Calu3 (cell line): ENCODE results near the gene SLC49A3. TPM values are rescaled to one million over a fixed set of nuclear protein-coding genes. Genes with fewer than 3 reads are reported as not detected.

Experiments
- BruUV-seq: library from RNA; stranded (reverse); fragments of 400-500 nt; replicated peaks from 2 replicates; lab custom pipeline; 2021; lab: Mats Ljungman, UMichigan
- CTCF ChIA-PET: fragments of 300-600 bp; sonication (Branson Sonifier 250); formaldehyde crosslinking; loops from one replicate; lab custom pipeline; 2022; ENCODE audit warnings: antibody characterized with exemption; lab: Charles Lee
- DNase-seq: peaks from one replicate; pipeline ENCODE4 v3.0.0; 2022
- H3K27ac Mint-ChIP-seq: one replicate; pipeline ENCODE4 v1.8.0; 2022; ENCODE audit warnings: mixed read lengths; ENCODE audit not compliant: unreplicated experiment
- H3K27me3 Mint-ChIP-seq: one replicate; pipeline ENCODE4 v1.8.0; 2022; ENCODE audit warnings: mixed read lengths; ENCODE audit not compliant: unreplicated experiment
- H3K36me3 Mint-ChIP-seq: one replicate; pipeline ENCODE4 v1.8.0; 2022; ENCODE audit warnings: mild to moderate bottlenecking, moderate library complexity, mixed read lengths; ENCODE audit not compliant: insufficient read depth, unreplicated experiment
- H3K4me1 Mint-ChIP-seq: one replicate; pipeline ENCODE4 v1.8.0; 2022; ENCODE audit warnings: mild to moderate bottlenecking, low read depth, mixed read lengths; ENCODE audit not compliant: unreplicated experiment
- H3K4me3 Mint-ChIP-seq: one replicate; pipeline ENCODE4 v1.8.0; 2022; ENCODE audit warnings: mild to moderate bottlenecking, low read depth, moderate library complexity, mixed read lengths; ENCODE audit not compliant: unreplicated experiment
- H3K9me3 Mint-ChIP-seq: one replicate; pipeline ENCODE4 v1.8.0; 2022; ENCODE audit warnings: low read depth, mixed read lengths; ENCODE audit not compliant: unreplicated experiment
- CTCF ChIP-seq: fragments of 200-600 bp; IDR thresholded peaks from one replicate; pipeline ENCODE4 v1.8.0; 2022; ENCODE audit warnings: antibody characterized with exemption; ENCODE audit not compliant: unreplicated experiment
- intact Hi-C: fragments of 100-400 bp; cut with micrococcal nuclease; formaldehyde crosslinking; loops from one replicate; pipeline ENCODE4 v1.10.0; 2022; ENCODE audit not compliant: unreplicated experiment
- total RNA-seq: library from RNA; stranded (reverse); gene quantifications from 2 replicates; pipeline ENCODE4 v1.2.3, GENCODE V29; 2022

Gene SLC49A3
- total RNA-seq, 1 experiment from 2014 or later, result 0.40 TPM

GRCh38 chr4:653831-654502, 35.0 kb downstream of the SLC49A3 start:
- H3K4me3 Mint-ChIP-seq, result no peak overlapping the region
- H3K27me3 Mint-ChIP-seq, result peaks cover 19% of the 10 kb centered on the region
- intact Hi-C loops, result no loop called here
- DNase-seq, result no peak
- H3K36me3 Mint-ChIP-seq, result peaks cover 5% of the 10 kb centered on the region
- H3K4me1 Mint-ChIP-seq, result no peaks in the 10 kb centered on the region
- no peak for TF ChIP-seq CTCF
- CTCF ChIA-PET, result no interaction called here
- no TSS peak for BruUV-seq
- peaks cover 4% of the 10 kb centered on the region for H3K9me3 Mint-ChIP-seq
- H3K27ac Mint-ChIP-seq, result no peak overlapping the region

DNA sequence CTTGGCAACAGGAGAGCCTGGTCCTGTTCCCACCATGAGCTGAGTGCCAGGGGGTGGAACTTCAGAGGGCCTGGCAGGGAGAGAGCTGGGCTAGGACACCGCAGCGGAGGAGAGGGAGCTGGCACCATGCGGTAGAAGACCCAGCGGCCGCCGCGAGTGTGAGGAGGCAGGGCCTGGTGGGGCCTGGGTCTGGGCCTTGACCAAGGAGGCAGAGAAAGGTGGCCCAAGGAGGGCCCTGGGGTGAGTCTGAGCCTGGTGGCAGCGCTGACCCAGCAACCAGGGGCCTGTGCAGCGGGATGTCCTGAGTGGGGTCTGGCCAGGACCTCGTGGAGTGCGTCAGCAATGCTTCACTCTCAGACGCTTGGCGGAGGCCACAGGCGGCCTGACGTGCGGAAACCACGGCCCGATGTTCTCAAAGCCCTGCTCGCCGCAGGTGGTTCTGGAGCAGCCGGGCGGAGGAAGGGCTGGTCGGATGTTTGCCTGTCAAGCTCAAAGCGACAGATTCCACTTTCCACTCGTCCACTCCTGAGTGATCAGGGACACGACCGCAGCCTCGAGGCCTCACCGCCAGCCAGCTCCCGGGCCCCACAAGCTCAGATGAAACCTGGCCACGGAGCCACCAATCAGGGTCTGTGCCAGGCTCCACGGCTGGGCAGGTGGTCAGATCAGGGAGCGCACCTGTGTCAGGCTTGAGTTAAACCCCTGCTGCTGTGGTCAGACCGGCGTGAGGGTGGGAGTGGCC, 35.7 kb downstream of the SLC49A3 start:
- Mint-ChIP-seq H3K27ac (no peak overlapping the region), H3K4me3 (no peak overlapping the region), H3K36me3 (peaks cover 5% of the 10 kb centered on the region), H3K9me3 (peaks cover 4% of the 10 kb centered on the region), H3K27me3 (peaks cover 19% of the 10 kb centered on the region), H3K4me1 (no peaks in the 10 kb centered on the region)
- CTCF ChIA-PET, result no interaction called here
- no TSS peak for BruUV-seq
- DNase-seq, result no peak
- intact Hi-C loops, result no loop called here
- TF ChIP-seq CTCF, result no peak

DNA sequence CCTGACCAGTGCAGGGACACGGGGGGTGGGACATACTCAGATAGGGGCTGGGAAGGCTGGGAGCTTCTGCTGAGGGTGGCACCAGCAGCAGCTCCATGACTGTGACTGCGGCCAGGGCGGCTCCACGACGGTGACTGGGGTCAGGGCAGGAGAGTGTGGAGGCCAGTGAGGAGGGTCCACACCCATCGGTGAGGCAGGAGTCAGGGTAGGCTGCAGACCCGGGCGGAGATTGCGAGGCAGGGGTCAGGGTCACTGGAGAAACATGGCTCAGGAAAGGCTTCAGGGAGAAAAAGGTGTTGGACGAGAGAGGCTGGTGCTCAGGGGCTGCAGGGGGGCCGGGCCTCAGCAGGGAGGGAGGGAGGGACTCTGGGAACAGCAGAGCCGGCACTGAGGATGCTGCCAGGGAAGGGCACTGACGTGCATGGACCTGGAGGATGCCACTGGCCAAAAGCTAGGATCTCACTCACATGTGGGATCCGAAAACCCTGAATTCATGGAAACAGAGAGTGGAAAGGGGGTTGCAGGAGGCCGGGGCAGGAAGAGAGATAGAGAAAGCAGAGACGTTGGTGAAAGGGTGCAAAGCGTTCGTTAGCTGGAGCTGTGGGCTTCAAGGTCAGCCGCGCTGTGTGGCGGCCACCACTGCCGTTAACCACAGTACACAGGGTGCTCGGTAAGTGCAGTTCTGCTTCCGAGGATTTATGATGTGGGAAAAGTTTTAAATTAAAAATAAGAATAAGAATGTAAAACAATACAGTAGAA, 36.9 kb downstream of the SLC49A3 start:
- CTCF ChIA-PET, result no interaction called here
- TF ChIP-seq CTCF, result no peak
- Mint-ChIP-seq H3K36me3 (peaks cover 5% of the 10 kb centered on the region), H3K27ac (no peak overlapping the region), H3K4me1 (no peaks in the 10 kb centered on the region), H3K4me3 (no peak overlapping the region), H3K27me3 (peaks cover 20% of the 10 kb centered on the region), H3K9me3 (peaks cover 4% of the 10 kb centered on the region)
- intact Hi-C loops, result no loop called here
- no peak for DNase-seq
- no TSS peak for BruUV-seq

DNA sequence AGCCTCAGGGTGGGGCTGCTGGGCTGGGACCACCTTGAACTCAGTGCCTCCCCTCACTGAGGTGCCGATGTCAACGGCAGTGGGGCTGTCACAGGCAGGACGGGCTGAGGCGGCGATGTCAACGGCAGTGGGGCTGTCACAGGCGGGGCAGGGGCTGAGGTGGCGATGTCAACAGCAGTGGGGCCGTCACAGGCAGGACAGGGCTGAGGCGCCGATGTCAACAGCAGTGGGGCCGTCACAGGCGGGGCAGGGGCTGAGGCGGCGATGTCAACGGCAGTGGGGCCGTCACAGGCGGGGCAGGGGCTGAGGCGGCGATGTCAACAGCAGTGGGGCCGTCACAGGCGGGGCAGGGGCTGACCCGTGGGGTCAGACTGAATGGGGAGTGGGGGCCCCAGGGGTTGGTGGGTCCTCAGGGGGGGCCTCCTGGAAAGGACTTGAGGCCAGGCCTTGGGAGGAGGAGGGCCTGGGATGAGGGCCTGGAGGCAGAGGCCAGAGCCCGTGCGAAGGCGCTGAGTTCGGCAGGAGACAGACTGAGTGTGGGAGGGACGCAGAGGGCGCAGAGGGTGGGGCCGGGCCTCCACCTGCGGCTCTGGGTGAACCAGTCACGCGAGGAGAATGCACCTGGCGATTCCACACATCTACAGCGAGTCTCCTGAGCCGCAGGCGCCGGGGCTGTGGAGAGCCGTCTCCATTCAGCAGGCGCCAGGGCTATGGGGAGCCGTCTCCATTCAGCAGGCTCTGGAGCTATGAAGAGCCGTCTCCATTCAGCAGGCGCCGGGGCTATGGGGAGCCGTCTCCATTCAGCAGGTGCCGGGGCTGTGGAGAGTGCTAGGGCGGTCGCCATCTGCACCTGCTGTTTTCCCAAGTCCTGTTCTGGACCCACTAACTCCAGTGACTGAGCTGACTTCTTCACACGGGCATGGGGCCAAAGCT, 37.7 kb downstream of the SLC49A3 start:
- peaks cover 5% of the 10 kb centered on the region for H3K36me3 Mint-ChIP-seq

More for the DNA sequence above, 37.7 kb downstream of the SLC49A3 start:
- Mint-ChIP-seq H3K9me3 (peaks cover 2% of the 10 kb centered on the region), H3K4me1 (no peaks in the 10 kb centered on the region), H3K27ac (no peak overlapping the region), H3K27me3 (peaks cover 26% of the 10 kb centered on the region), H3K4me3 (no peak overlapping the region)
- intact Hi-C loops, result no loop called here
- DNase-seq, result no peak
- BruUV-seq, result no TSS peak
- CTCF ChIA-PET, result no interaction called here
- no peak for TF ChIP-seq CTCF
